Activated B cell treated with CpG ODN at 0.5 μM for 24 hours (primary cell): ENCODE results near the gene SMPD4. TPM values are rescaled to one million over a fixed set of nuclear protein-coding genes. Genes with fewer than 3 reads are reported as not detected.
"Not testable (repeated sequence)": the region's sequence is repeated elsewhere in the genome, so short reads cannot be mapped to it uniquely, and the experiment has no call there.

Source experiments
- ATAC-seq: fragments of 200-7000 bp; cut with Tn5 transposase; one replicate; pipeline ENCODE4 v1.10.0; 2021; ENCODE audit warnings: low read depth, mild to moderate bottlenecking, moderate library complexity
- CTCF ChIA-PET: fragments of 350-600 bp; sonication (Branson Sonifier 250); formaldehyde crosslinking; loops from one replicate; lab custom pipeline; 2021; ENCODE audit warnings: antibody characterized with exemption; lab: Charles Lee
- POLR2A ChIA-PET: fragments of 350-600 bp; sonication (Branson Sonifier 250); formaldehyde crosslinking; loops from one replicate; lab custom pipeline; 2021; ENCODE audit warnings: antibody characterized with exemption; lab: Charles Lee
- DNase-seq: peaks from one replicate; pipeline ENCODE4 v3.0.0; 2022
- H3K27ac Mint-ChIP-seq: one replicate; pipeline ENCODE4 v1.8.0; 2020; ENCODE audit warnings: mixed read lengths
- H3K27me3 Mint-ChIP-seq: one replicate; pipeline ENCODE4 v1.8.0; 2021; ENCODE audit warnings: mixed read lengths
- H3K36me3 Mint-ChIP-seq: one replicate; pipeline ENCODE4 v1.8.0; 2021; ENCODE audit warnings: low read depth, mixed read lengths
- H3K4me1 Mint-ChIP-seq: one replicate; pipeline ENCODE4 v1.8.0; 2021; ENCODE audit warnings: mixed read lengths
- H3K4me3 Mint-ChIP-seq: one replicate; pipeline ENCODE4 v1.8.0; 2020; ENCODE audit warnings: mild to moderate bottlenecking, mixed read lengths
- H3K9me3 Mint-ChIP-seq: one replicate; pipeline ENCODE4 v1.8.0; 2020; ENCODE audit warnings: mixed read lengths
- intact Hi-C: fragments of 100-400 bp; cut with micrococcal nuclease; formaldehyde crosslinking; loops from one replicate; pipeline ENCODE4 v1.15.1; 2024
- total RNA-seq: library from RNA; stranded (reverse); gene quantifications from 2 replicates; pipeline ENCODE4 v1.2.3, GENCODE V29; 2022
- TF ChIP-seq, protein P1 (sequence below): fragments of 200-600 bp; IDR thresholded peaks from one replicate; pipeline ENCODE4 v1.8.0; 2022; ENCODE audit warnings: antibody characterized with exemption, mild to moderate bottlenecking

Gene SMPD4, protein sequence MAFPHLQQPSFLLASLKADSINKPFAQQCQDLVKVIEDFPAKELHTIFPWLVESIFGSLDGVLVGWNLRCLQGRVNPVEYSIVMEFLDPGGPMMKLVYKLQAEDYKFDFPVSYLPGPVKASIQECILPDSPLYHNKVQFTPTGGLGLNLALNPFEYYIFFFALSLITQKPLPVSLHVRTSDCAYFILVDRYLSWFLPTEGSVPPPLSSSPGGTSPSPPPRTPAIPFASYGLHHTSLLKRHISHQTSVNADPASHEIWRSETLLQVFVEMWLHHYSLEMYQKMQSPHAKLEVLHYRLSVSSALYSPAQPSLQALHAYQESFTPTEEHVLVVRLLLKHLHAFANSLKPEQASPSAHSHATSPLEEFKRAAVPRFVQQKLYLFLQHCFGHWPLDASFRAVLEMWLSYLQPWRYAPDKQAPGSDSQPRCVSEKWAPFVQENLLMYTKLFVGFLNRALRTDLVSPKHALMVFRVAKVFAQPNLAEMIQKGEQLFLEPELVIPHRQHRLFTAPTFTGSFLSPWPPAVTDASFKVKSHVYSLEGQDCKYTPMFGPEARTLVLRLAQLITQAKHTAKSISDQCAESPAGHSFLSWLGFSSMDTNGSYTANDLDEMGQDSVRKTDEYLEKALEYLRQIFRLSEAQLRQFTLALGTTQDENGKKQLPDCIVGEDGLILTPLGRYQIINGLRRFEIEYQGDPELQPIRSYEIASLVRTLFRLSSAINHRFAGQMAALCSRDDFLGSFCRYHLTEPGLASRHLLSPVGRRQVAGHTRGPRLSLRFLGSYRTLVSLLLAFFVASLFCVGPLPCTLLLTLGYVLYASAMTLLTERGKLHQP
- total RNA-seq, result 58.5 and 66.8 TPM in 2 replicates

DNA sequence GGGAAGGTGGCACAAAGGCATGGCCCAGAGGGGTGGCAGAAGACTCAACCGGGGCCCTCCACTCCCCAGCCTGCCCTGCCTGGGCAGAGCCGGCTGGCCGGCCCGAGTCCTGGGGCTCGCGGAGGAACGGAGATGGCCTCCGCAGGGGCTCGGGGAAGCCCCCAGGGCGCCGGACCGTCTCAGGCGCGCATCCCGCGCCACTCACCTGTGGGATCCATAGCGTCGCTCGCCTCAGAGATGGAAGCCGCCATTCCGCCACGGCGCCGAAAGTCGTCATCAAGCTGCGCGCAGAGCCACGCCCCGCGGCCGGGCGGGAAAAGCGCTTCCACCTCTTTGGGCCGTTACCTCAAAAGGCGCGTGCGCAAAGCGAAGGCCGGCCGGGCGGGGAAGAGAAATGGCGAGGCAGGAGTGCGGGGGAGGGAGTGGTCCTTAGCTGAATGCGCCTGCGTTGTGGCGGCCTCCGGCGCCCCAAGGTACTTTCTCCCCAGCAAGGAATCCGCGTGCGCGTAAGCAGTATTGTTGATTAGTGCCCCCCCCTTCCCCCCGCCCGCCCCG, at the start of gene SMPD4:
Gene SMPD4 (minus strand): TSS at position 278 of the 555 bp plus-strand sequence. CDS start 5,010 bp downstream, outside the sequence.
- Mint-ChIP-seq H3K4me1 (peaks cover 31% of the 10 kb centered on the region), H3K4me3 (peak within 1 kb of the TSS; percentile 93), H3K27me3 (no peaks in the 10 kb centered on the region), H3K27ac (peak within 1 kb of the TSS; percentile 91), H3K9me3 (no peaks in the 10 kb centered on the region), H3K36me3 (peaks cover 9% of the 10 kb centered on the region)
- intact Hi-C loops, result loop anchor here (1.0 to 5.0 kb wide), 8 partner anchors 23 to 1864 kb away; partner anchors contain the start of genes CCDC74B, HS6ST1, IMP4 and MZT2A
- DNase-seq (peak; percentile 97), ATAC-seq (peak; percentile 75)
- TF ChIP-seq, protein P1, sequence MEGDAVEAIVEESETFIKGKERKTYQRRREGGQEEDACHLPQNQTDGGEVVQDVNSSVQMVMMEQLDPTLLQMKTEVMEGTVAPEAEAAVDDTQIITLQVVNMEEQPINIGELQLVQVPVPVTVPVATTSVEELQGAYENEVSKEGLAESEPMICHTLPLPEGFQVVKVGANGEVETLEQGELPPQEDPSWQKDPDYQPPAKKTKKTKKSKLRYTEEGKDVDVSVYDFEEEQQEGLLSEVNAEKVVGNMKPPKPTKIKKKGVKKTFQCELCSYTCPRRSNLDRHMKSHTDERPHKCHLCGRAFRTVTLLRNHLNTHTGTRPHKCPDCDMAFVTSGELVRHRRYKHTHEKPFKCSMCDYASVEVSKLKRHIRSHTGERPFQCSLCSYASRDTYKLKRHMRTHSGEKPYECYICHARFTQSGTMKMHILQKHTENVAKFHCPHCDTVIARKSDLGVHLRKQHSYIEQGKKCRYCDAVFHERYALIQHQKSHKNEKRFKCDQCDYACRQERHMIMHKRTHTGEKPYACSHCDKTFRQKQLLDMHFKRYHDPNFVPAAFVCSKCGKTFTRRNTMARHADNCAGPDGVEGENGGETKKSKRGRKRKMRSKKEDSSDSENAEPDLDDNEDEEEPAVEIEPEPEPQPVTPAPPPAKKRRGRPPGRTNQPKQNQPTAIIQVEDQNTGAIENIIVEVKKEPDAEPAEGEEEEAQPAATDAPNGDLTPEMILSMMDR, result no peak
- ChIA-PET POLR2A (interaction anchor here (0.6 to 3.0 kb wide), 10 partner anchors 15 to 1864 kb away, joined by 3 to 62 read pairs (median 4); partner anchors contain the start of genes FAM168B and IMP4), CTCF (interaction anchor here (1.1 to 2.4 kb wide), 2 partner anchors 36 to 161 kb away, joined by 3 to 19 read pairs; partner anchors contain the start of genes CCDC74B and IMP4)

DNA sequence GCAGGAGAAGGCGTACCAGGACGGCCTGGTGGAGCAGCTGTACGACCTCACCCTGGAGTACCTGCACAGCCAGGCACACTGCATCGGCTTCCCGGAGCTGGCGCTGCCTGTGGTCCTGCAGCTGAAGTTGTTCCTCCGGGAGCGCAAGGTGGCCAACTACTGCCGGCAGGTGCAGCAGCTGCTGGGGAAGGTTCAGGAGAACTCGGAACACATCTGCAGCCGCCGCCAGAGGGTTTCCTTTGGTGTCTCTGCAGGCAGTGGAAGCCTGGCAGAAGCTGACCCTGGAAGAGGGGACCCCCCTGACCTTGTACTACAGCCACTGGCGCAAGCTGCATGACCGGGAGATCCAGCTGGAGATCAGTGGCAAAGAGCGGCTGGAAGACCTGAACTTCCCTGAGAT, 49.5 kb upstream of the SMPD4 start:
- H3K27ac Mint-ChIP-seq, CTCF ChIA-PET, H3K4me1 Mint-ChIP-seq, H3K9me3 Mint-ChIP-seq, H3K36me3 Mint-ChIP-seq, POLR2A ChIA-PET, H3K4me3 Mint-ChIP-seq, ATAC-seq, DNase-seq, H3K27me3 Mint-ChIP-seq, intact Hi-C loops: not testable (repeated sequence)

DNA sequence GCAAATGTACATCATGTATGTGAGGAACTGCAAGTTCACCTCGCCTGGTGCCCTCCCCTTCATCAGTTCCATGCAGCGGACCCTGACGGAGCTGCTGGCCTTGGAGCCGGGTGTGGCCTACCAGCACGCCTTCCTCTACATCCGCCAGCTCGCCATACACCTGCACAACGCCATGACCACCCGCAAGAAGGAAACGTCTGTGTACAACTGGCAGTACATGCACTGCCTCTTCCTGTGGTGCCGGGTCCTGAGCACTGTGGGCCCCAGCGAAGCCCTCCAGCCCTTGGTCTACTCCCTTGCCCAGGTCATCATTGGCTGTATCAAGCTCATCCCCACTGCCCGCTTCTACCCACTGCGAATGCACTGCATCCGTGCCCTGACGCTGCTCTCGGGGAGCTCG, 49.0 kb upstream of the SMPD4 start:
- H3K27me3 Mint-ChIP-seq, H3K9me3 Mint-ChIP-seq, H3K36me3 Mint-ChIP-seq, intact Hi-C loops, CTCF ChIA-PET, ATAC-seq, H3K4me3 Mint-ChIP-seq, POLR2A ChIA-PET, H3K4me1 Mint-ChIP-seq, DNase-seq, H3K27ac Mint-ChIP-seq: not testable (repeated sequence)

DNA sequence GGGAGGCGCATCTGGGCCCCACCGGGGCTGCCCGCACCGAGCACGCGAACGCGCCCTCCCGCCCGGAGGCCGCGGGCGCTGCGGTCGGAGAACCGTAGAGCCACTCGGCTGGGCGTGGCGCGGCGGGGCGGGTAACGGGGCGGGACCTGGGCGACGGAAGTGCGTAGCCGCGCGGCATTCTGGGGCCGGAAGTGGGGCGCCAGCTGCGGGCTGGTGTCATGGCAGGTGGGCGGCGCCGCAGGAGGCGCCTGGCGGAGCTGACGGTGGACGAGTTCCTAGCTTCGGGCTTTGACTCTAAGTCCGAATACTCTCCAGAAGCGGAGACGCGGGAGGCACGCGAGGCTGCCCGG, 47.7 kb upstream of the SMPD4 start:
- H3K27ac Mint-ChIP-seq, H3K9me3 Mint-ChIP-seq, H3K4me3 Mint-ChIP-seq, intact Hi-C loops, H3K27me3 Mint-ChIP-seq, H3K4me1 Mint-ChIP-seq, POLR2A ChIA-PET, CTCF ChIA-PET, DNase-seq, H3K36me3 Mint-ChIP-seq: not testable (repeated sequence)
- ATAC-seq, result peak; percentile 10

DNA sequence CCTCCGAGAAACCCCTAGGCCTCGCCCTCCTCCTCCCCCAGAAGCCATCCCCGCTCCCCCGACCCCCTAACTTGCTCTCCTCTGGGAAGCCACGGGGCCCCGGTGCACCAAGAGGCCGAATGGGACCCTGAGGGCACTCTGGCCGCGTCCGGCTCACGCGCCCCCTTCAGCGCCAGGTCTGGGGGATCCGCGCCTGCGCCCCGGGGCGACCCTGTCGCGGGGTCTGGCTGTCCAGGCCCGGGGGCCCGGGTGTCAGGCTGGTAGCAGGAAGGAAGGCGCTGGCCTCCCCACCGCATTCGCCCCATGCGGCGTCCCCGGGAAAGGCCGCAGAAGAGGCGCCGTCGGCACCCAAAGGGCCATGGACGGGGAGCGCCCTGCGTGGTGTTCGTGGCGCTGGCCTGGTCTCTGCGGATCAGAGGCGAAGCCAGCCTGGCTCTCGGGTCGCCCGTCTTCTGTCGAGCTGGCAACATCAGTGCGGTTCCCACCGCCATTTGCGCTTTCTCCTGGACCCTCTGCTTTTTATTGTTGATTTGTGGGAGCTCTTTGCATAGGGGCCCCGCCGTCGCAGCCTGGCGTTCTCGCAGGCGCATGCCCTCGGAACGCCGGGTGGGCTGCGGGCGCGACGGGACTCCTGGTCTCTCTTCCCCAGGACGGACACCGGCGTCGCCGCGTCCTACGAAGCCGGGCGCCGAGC, 47.2 kb upstream of the SMPD4 start:
- H3K27me3 Mint-ChIP-seq, DNase-seq, CTCF ChIA-PET, H3K4me3 Mint-ChIP-seq, H3K4me1 Mint-ChIP-seq, ATAC-seq, intact Hi-C loops, H3K9me3 Mint-ChIP-seq, H3K36me3 Mint-ChIP-seq, POLR2A ChIA-PET, H3K27ac Mint-ChIP-seq: not testable (repeated sequence)

DNA sequence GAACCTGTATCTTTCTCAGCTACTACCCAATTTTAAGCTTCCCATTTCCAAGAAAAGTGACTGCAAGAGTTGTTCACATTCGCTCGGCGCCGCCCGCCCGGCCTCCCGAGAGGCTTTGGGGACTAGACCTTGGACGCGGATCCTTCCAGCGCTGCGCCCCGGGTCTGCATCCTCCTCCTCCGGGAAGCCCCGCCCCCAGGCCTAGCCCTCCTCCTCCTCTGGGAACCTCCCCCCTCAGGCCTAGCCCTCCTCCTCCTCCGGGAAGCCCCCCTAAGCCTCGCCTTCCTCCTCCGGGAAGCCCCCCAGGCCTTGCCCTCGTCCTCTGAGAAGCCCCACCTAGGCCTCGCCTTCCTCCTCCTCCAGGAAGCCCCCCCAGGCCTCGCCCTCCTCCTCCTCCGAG, 46.6 kb upstream of the SMPD4 start:
- H3K27ac Mint-ChIP-seq, ATAC-seq, H3K36me3 Mint-ChIP-seq, DNase-seq, CTCF ChIA-PET, POLR2A ChIA-PET, H3K9me3 Mint-ChIP-seq, H3K4me1 Mint-ChIP-seq, H3K4me3 Mint-ChIP-seq, intact Hi-C loops, H3K27me3 Mint-ChIP-seq: not testable (repeated sequence)

DNA sequence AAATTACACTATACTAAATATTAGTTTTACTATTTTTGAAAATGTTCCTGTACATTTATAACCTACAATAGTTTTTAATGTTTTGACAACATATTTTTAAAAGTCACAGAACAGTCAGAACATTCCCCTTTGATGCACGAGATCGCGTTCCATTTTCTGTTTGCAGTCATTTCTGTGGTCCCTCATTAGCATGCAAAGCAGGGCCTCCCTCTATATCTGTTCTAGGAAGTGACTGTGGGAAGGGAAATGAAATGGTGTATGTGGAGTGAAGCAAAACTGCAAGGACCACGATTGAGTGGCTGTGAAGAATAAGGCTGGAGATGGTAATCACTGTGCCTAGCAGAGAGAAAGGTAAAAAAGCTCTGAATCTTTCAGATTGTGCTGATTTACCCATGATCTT, 41.1 kb upstream of the SMPD4 start:
- H3K4me1 Mint-ChIP-seq, H3K9me3 Mint-ChIP-seq, intact Hi-C loops, H3K27ac Mint-ChIP-seq, ATAC-seq, CTCF ChIA-PET, POLR2A ChIA-PET, DNase-seq, H3K36me3 Mint-ChIP-seq, H3K4me3 Mint-ChIP-seq: not testable (repeated sequence)
- H3K27me3 Mint-ChIP-seq, result peaks cover 21% of the 10 kb centered on the region

DNA sequence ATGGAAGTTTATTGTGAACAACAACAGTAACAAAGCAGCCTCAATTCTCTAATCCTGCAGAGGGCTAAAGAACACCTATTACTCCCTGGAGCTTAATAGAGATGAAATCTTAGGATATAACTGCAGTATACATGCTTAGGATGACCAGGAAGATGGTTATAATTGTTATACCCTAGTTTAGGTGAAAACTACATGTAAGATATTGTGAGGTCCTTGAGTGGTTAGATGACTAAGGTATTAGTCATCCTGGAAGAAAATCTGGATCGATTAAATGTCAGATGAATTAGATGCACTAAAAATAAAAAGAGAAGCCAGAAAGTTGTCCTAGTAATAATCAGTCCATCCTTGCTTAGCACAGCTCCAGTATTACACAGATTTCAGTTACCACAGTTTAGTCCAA, 39.1 kb upstream of the SMPD4 start:
- POLR2A ChIA-PET, CTCF ChIA-PET, DNase-seq, H3K4me3 Mint-ChIP-seq, ATAC-seq, H3K4me1 Mint-ChIP-seq, H3K27ac Mint-ChIP-seq, intact Hi-C loops, H3K36me3 Mint-ChIP-seq, H3K9me3 Mint-ChIP-seq: not testable (repeated sequence)
- peaks cover 28% of the 10 kb centered on the region for H3K27me3 Mint-ChIP-seq

DNA sequence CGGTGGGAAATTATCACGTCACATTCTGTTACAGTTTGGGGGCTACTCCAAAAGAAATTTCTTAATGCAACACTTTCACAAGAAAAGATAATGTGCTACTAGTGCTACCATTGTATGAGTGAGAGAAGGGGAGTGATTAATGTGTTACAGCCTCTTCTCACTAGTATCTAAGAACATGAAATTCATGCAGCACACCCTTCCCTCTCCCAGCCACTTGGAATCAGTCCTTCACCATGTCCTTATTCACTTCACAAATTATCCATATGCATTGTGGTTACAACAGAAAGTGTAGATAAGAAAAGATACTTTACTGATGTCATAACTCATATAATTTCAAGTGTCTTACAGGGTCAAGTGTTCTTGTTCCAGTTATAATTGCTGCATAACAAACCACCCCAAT, 37.7 kb upstream of the SMPD4 start:
- DNase-seq, intact Hi-C loops, H3K4me3 Mint-ChIP-seq, H3K9me3 Mint-ChIP-seq, H3K36me3 Mint-ChIP-seq, POLR2A ChIA-PET, ATAC-seq, CTCF ChIA-PET, H3K4me1 Mint-ChIP-seq, H3K27ac Mint-ChIP-seq: not testable (repeated sequence)
- H3K27me3 Mint-ChIP-seq, result peaks cover 30% of the 10 kb centered on the region

DNA sequence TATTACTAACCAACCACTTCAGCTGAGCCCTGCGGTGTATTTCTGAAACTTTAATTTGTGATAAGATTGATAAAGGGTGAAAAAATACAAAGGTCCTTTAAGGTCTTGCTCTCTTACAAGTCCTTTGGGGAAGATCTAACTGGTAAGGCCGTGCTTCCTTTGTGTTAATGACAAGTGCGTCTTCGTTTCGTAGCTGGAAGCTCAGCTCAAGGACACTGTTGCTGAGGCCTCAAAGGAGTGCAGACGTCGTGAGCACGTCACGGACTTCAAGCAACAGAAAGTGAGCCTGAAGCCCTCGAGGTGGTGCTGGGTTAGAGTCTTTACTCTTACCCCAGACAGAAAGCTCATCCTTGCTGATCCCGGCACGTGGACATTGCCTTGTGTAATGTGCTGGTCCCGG, 25.6 kb upstream of the SMPD4 start:
- H3K27me3 Mint-ChIP-seq, ATAC-seq, H3K4me1 Mint-ChIP-seq, POLR2A ChIA-PET, DNase-seq, H3K36me3 Mint-ChIP-seq, H3K27ac Mint-ChIP-seq, CTCF ChIA-PET, intact Hi-C loops, H3K4me3 Mint-ChIP-seq, H3K9me3 Mint-ChIP-seq: not testable (repeated sequence)
